GM12878 (cell line): ENCODE results near the gene CHRNB2. TPM values are rescaled to one million over a fixed set of nuclear protein-coding genes. Genes with fewer than 3 reads are reported as not detected.

Experiments
- ATAC-seq: fragments of 200-7000 bp; cut with Tn5 transposase; 3 replicates; pipeline ENCODE4 v1.9.1; 2020; ENCODE audit warnings: mild to moderate bottlenecking, moderate library complexity
- BruUV-seq: library from RNA; stranded (reverse); fragments of 400-500 nt; replicated peaks from 2 replicates; lab custom pipeline; 2021; lab: Mats Ljungman, UMichigan
- CTCF ChIA-PET: fragments of 300-600 bp; sonication (Branson Sonifier 250); formaldehyde crosslinking; extraction: SDS; loops from one replicate; lab custom pipeline; 2021; ENCODE audit warnings: inconsistent platforms; lab: Yijun Ruan, JAX
- POLR2A ChIA-PET: fragments of 350-600 bp; formaldehyde crosslinking; extraction: SDS; loops from one replicate; lab custom pipeline; 2021; ENCODE audit warnings: inconsistent platforms; lab: Charles Lee
- RAD21 ChIA-PET: fragments of 300-600 bp; sonication (Branson Sonifier 250); formaldehyde crosslinking; loops from one replicate; lab custom pipeline; 2023; ENCODE audit warnings: antibody characterized with exemption; ENCODE audit not compliant: unreplicated experiment; lab: Charles Lee
- SMC1A ChIA-PET: fragments of 300-600 bp; sonication (Branson Sonifier 250); formaldehyde crosslinking; loops from one replicate; lab custom pipeline; 2023; ENCODE audit not compliant: unreplicated experiment, uncharacterized antibody; lab: Charles Lee
- DNase-seq: peaks from one replicate; pipeline ENCODE4 v3.0.0-alpha.2; 2011; ENCODE audit warnings: low read depth, low spot score
- FAIRE-seq: peaks from 3 replicates; lab custom pipeline; 2011; peaks lifted over from hg19 to GRCh38; lab: Jason Lieb, UNC
- H2AFZ ChIP-seq: 2 replicates; pipeline ENCODE4 v1.6.0; 2011; ENCODE audit warnings: low read depth, low read length, control low read depth; ENCODE audit not compliant: control insufficient read depth
- H3K27ac ChIP-seq: 2 replicates; pipeline ENCODE4 v1.5.1; 2011; ENCODE audit warnings: control low read depth; ENCODE audit not compliant: control insufficient read depth, insufficient read depth
- H3K27me3 ChIP-seq, 2 experiments: replicated peaks in 1 of 2; 2 replicates each; pipeline versions ENCODE4 v1.6.0 to v1.6.1; 2011; ENCODE audit warnings: low read length in 1 of 2; ENCODE audit not compliant: control insufficient read depth in 2 of 2, insufficient read depth in 2 of 2
- H3K36me3 ChIP-seq, 2 experiments: 2 replicates each; pipeline ENCODE4 v1.5.1; 2011; ENCODE audit warnings: low read length in 1 of 2; ENCODE audit not compliant: control insufficient read depth in 2 of 2, insufficient read depth in 2 of 2
- H3K4me1 ChIP-seq: 2 replicates; pipeline ENCODE4 v1.6.1; 2011; ENCODE audit warnings: mild to moderate bottlenecking, low read length, moderate library complexity, mixed read lengths; ENCODE audit not compliant: control insufficient read depth, insufficient read depth
- H3K4me2 ChIP-seq: 2 replicates; pipeline ENCODE4 v1.6.0; 2011; ENCODE audit warnings: control low read depth; ENCODE audit not compliant: control insufficient read depth, insufficient read depth
- H3K4me3 ChIP-seq: fragments of 200-600 bp; sonication (generic); 2 replicates; pipeline ENCODE4 v1.5.1; 2016
- H3K79me2 ChIP-seq: 2 replicates; pipeline ENCODE4 v1.6.0; 2011; ENCODE audit warnings: low read length; ENCODE audit not compliant: control insufficient read depth, insufficient read depth
- H3K9ac ChIP-seq: 2 replicates; pipeline ENCODE4 v1.8.0; 2011; ENCODE audit warnings: low read length, control low read depth, mixed read lengths; ENCODE audit not compliant: control insufficient read depth, insufficient read depth
- H3K9me3 ChIP-seq: replicated peaks from 3 replicates; pipeline ENCODE4 v1.5.1; 2011; ENCODE audit warnings: mild to moderate bottlenecking, low read length; ENCODE audit not compliant: control insufficient read depth, insufficient read depth
- H4K20me1 ChIP-seq: 2 replicates; pipeline ENCODE4 v1.6.0; 2011; ENCODE audit not compliant: control insufficient read depth, insufficient read depth
- ATF7 ChIP-seq: fragments of 450-650 bp; IDR thresholded peaks from 2 replicates; pipeline ENCODE4 v1.6.1; 2016; ENCODE audit warnings: low read depth, mild to moderate bottlenecking
- BACH1 ChIP-seq: fragments of 450-650 bp; IDR thresholded peaks from 2 replicates; pipeline ENCODE4 v1.6.1; 2017; ENCODE audit warnings: mild to moderate bottlenecking, borderline replicate concordance
- BHLHE40 ChIP-seq, 2 experiments: fragments of 450-650 bp in 1 of 2; IDR thresholded peaks; 2 replicates each; pipeline ENCODE4 v1.6.1; 2011 to 2017; ENCODE audit warnings: low read depth in 2 of 2, borderline replicate concordance in 1 of 2, improper control_type of control experiment in 1 of 2, low read length in 1 of 2, mild to moderate bottlenecking in 1 of 2
- CREB1 ChIP-seq: IDR thresholded peaks from 2 replicates; pipeline ENCODE4 v1.6.1; 2012; ENCODE audit warnings: low read depth, mild to moderate bottlenecking, inconsistent platforms
- CTCF ChIP-seq, 3 experiments: IDR thresholded peaks in 2 of 3; conservative IDR thresholded peaks in 1 of 3; 2 replicates each; pipeline ENCODE4 v1.5.1; 2011; ENCODE audit warnings: low read depth in 3 of 3, low read length in 3 of 3, mild to moderate bottlenecking in 3 of 3, control low read depth in 2 of 3, moderate library complexity in 2 of 3, inconsistent platforms in 1 of 3, mixed read lengths in 1 of 3; ENCODE audit not compliant: control insufficient read depth in 2 of 3, insufficient read depth in 1 of 3; ENCODE audit errors: extremely low read depth in 1 of 3
- DPF2 ChIP-seq: fragments of 450-650 bp; IDR thresholded peaks from 2 replicates; pipeline ENCODE4 v1.6.1; 2017; ENCODE audit warnings: mild to moderate bottlenecking
- IKZF1 ChIP-seq: fragments of 450-650 bp; conservative IDR thresholded peaks from 2 replicates; pipeline ENCODE4 v1.6.1; 2017; ENCODE audit warnings: antibody characterized with exemption, mild to moderate bottlenecking
- KAT2A ChIP-seq: conservative IDR thresholded peaks from 2 replicates; pipeline ENCODE4 v1.6.1; 2011; ENCODE audit warnings: low read depth, low read length; ENCODE audit not compliant: control insufficient read depth
- MEF2A ChIP-seq: IDR thresholded peaks from 2 replicates; pipeline ENCODE4 v1.6.1; 2011; ENCODE audit warnings: low read depth, mild to moderate bottlenecking, low read length, moderate library complexity; ENCODE audit not compliant: insufficient read depth
- NRF1 ChIP-seq: conservative IDR thresholded peaks from 2 replicates; pipeline ENCODE4 v1.6.1; 2011; ENCODE audit warnings: mild to moderate bottlenecking, low read depth, low read length, improper control_type of control experiment
- SP1 ChIP-seq: IDR thresholded peaks from one replicate; pipeline ENCODE4 v1.6.1; 2011; ENCODE audit warnings: low read depth, low read length
- STAT3 ChIP-seq: IDR thresholded peaks from 2 replicates; pipeline ENCODE4 v1.6.1; 2011; ENCODE audit warnings: low read depth, low read length, improper control_type of control experiment
- TAF1 ChIP-seq: IDR thresholded peaks from 2 replicates; pipeline ENCODE4 v1.6.1; 2011; ENCODE audit warnings: mild to moderate bottlenecking, low read depth, low read length, borderline replicate concordance
- ZBTB11 ChIP-seq: fragments of 450-650 bp; formaldehyde crosslinking; IDR thresholded peaks from 2 replicates; pipeline ENCODE4 v1.5.0; 2022; ENCODE audit warnings: mild to moderate bottlenecking, missing genetic modification characterization
- ZBTB33 ChIP-seq: fragments of 450-650 bp; IDR thresholded peaks from 2 replicates; pipeline ENCODE4 v1.6.1; 2017; ENCODE audit warnings: mild to moderate bottlenecking
- WGBS: methylation state at CpG from one replicate; pipeline ENCODE4 v1.1.6; 2016; ENCODE audit warnings: low lambda C conversion rate; ENCODE audit not compliant: insufficient replicate concordance, insufficient coverage; ENCODE audit errors: missing lambda C conversion rate; 5-methylcytosine and 5-hydroxymethylcytosine counted together
- in situ Hi-C: fragments of 300-500 bp; cut with MboI; formaldehyde crosslinking; loops from 9 replicates; pipeline ENCODE4 v1.14.3; 2018; ENCODE audit warnings: mixed read lengths
- intact Hi-C: fragments of 100-400 bp; cut with micrococcal nuclease; formaldehyde crosslinking; loops from one replicate; pipeline ENCODE4 v1.14.2; 2022; ENCODE audit not compliant: unreplicated experiment
- polyA plus RNA-seq, 11 experiments: library from polyadenylated mRNA; depleted of rRNA in 4 of 11; unstranded in 6 of 11; stranded (reverse) in 5 of 11; fragments of >200 nt; fragmentation: Nextera tagmentation in 4 of 11; fragmentation: Illumina TruSeq in 1 of 11; extraction: Ambion mirVana in 4 of 11; extraction: Trizol in 1 of 11; gene quantifications; 1 replicate in 1 of 11; 2 replicates in 10 of 11; pipeline versions ENCODE4 v1.2.1 to v1.2.3, GENCODE V29; 2011 to 2016; ENCODE audit warnings: inconsistent platforms in 2 of 11, missing spikeins in 2 of 11, low read depth in 1 of 11
- total RNA-seq, 4 experiments: library from RNA; depleted of rRNA in 3 of 4; stranded (reverse); fragments of >200 nt in 3 of 4; fragmentation: Illumina TruSeq in 1 of 4; extraction: Trizol in 1 of 4; gene quantifications; 2 replicates each; pipeline versions ENCODE4 v1.2.1 to v1.2.3, GENCODE V29; 2013 to 2021

The CHRNB2 gene
- total and polyA plus RNA-seq, 10 of the 15 experiments (the other 5 are each of a cell fraction or from before 2014, with no cell fraction given), result 0.01 to 0.11 (median 0.03) TPM; not detected in 6

- TF ChIP-seq ZBTB11 (CRISPR knock-in tag) (no peak), IKZF1 (0 out of 2 replicates have a peak, but pooled peaks have one; percentile 21)
Measured at GRCh38 chr1:154567386-154568156, at the start of gene CHRNB2 (continued).

- ChIA-PET CTCF (interaction anchor here (1.5 to 4.1 kb wide), 2 partner anchors 27 to 39 kb away, joined by 7 to 21 read pairs; no protein-coding TSS in a partner anchor), RAD21 (no interaction called here), SMC1A (interaction anchor here (1.3 kb wide), 1 partner anchor 39 kb away, joined by 6 read pairs; no protein-coding TSS in a partner anchor), POLR2A (interaction anchor here (0.8 kb wide), 1 partner anchor 22 kb away, joined by 4 read pairs; no protein-coding TSS in a partner anchor)
- no peak overlapping the region for H2AFZ ChIP-seq
- H3K9me3 ChIP-seq, result no peaks in the 10 kb centered on the region
- H4K20me1 ChIP-seq, result no peaks in the 10 kb centered on the region
- no peaks in the 10 kb centered on the region for H3K36me3 ChIP-seq
- FAIRE-seq (no peak), ATAC-seq (no peak), DNase-seq (no peak)
- H3K27ac ChIP-seq, result no peak overlapping the region
- H3K79me2 ChIP-seq, result no peaks in the 10 kb centered on the region
- peaks cover 0 to 3% of the 10 kb centered on the region in 2 experiments; a peak in 2 of 4 replicates for H3K27me3 ChIP-seq
- no TSS peak for BruUV-seq
- 67% methylated on average over 9 of the region's 9 CpGs for WGBS
- no peaks in the 10 kb centered on the region for H3K4me1 ChIP-seq
- no peak overlapping the region for H3K4me3 ChIP-seq
- in situ Hi-C loops (no loop called here), intact Hi-C loops (no loop called here)
- no peak overlapping the region for H3K4me2 ChIP-seq
- no peak overlapping the region for H3K9ac ChIP-seq
- no peak for TF ChIP-seq CTCF (IDR thresholded peaks at IDR 0.05 in 2 of 3, conservative IDR thresholded peaks at IDR 0.05 in 1 of 3; ENCODE audit: control insufficient read depth in 2 of 3, extremely low read depth in 1 of 3, insufficient read depth in 1 of 3, low read depth in 3 of 3, low read length in 3 of 3)
- no peak for TF ChIP-seq STAT3
- no peak for TF ChIP-seq NRF1
- TF ChIP-seq DPF2, result no peak
- no peak for TF ChIP-seq BACH1
- TF ChIP-seq CREB1, result no peak
- no peak for TF ChIP-seq ATF7
- TF ChIP-seq MEF2A, result no peak
- TF ChIP-seq SP1, result no peak
- TF ChIP-seq ZBTB33, result no peak
- no peak for TF ChIP-seq BHLHE40 (IDR thresholded peaks at IDR 0.05; ENCODE audit: borderline replicate concordance in 1 of 2, low read depth in 2 of 2, low read length in 1 of 2)
- TF ChIP-seq KAT2A, result no peak
- TF ChIP-seq TAF1, result no peak
Measured at GRCh38 chr1:154519591-154519991, 48.0 kb upstream of the CHRNB2 start.
